Measurements from ENCODE around the gene GALC.

Gene GALC

GRCh38 chr14:87955501-87955900 lies 37.5 kb downstream of the GALC start:
- DNase-seq (ENCODE audit: low spot score), result no peak

GRCh38 chr14:87952307-87953094 lies 40.5 kb downstream of the GALC start:
- DNase-seq (ENCODE audit: low spot score), result peak; percentile 35

- peak; percentile 63 for DNase-seq (ENCODE audit: low spot score)
These were observed 47.9 kb downstream of the GALC start for GRCh38 chr14:87944987-87945604.

GRCh38 chr14:87940894-87941293 lies 52.1 kb downstream of the GALC start:
- DNase-seq (ENCODE audit: low spot score), result no peak

GRCh38 chr14:87940382-87940781 lies 52.6 kb downstream of the GALC start:
- DNase-seq (ENCODE audit: low spot score), result no peak

GRCh38 chr14:87935886-87936285 lies 57.1 kb downstream of the GALC start:
- no peak for DNase-seq (ENCODE audit: low spot score)

GRCh38 chr14:87935081-87935828 lies 57.7 kb downstream of the GALC start:
- no peak for DNase-seq (ENCODE audit: low spot score)

GRCh38 chr14:87934185-87934584 lies 58.8 kb downstream of the GALC start:
- no peak for DNase-seq (ENCODE audit: low spot score)

GRCh38 chr14:87916886-87917275 lies 76.1 kb downstream of the GALC start:
- no peak for DNase-seq (ENCODE audit: low spot score)

- DNase-seq (ENCODE audit: low spot score), result no peak
These were observed 76.7 kb downstream of the GALC start for GRCh38 chr14:87916103-87916885.

- DNase-seq (ENCODE audit: low spot score), result no peak
These were observed 84.4 kb downstream of the GALC start for GRCh38 chr14:87908550-87908949.

- no peak for DNase-seq (ENCODE audit: low spot score)
These were observed 91.3 kb downstream of the GALC start for GRCh38 chr14:87901652-87902051.

GRCh38 chr14:87901236-87901635 lies 91.7 kb downstream of the GALC start:
- DNase-seq (ENCODE audit: low spot score), result no peak

- DNase-seq (ENCODE audit: low spot score), result no peak
These were observed 93.8 kb downstream of the GALC start for GRCh38 chr14:87899228-87899627.

- DNase-seq (ENCODE audit: low spot score), result no peak
These were observed 94.7 kb downstream of the GALC start for GRCh38 chr14:87898301-87898700.

GRCh38 chr14:87896393-87897380 lies 96.3 kb downstream of the GALC start:
- peak; percentile 30 for DNase-seq (ENCODE audit: low spot score)

- no peak for DNase-seq (ENCODE audit: low spot score)
These were observed 98.1 kb downstream of the GALC start for GRCh38 chr14:87894920-87895319.

- no peak for DNase-seq (ENCODE audit: low spot score)
These were observed 100.2 kb downstream of the GALC start for GRCh38 chr14:87892763-87893162.

GRCh38 chr14:87888136-87888999 lies 104.6 kb downstream of the GALC start:
- no peak for DNase-seq (ENCODE audit: low spot score)

- DNase-seq (ENCODE audit: low spot score), result no peak
These were observed 109.2 kb downstream of the GALC start for GRCh38 chr14:87883750-87884149.

Data from CD4-positive, alpha-beta T cell treated with Interleukin-2 at 100 ng/mL for 4 hours (primary cell).